Activated CD4-positive, alpha-beta T cell treated with anti-CD3 and anti-CD28 coated beads, Interleukin-2, Interleukin-6, amounts not matched to agents 100 ng/mL and 50 ng/mL, durations not matched to agents 16 hours and 8 hours (primary cell): ENCODE results near the gene KLHL5.

Source experiments
- DNase-seq: peaks from one replicate; pipeline ENCODE4 v3.0.0-alpha.2; 2020

The KLHL5 gene

DNA sequence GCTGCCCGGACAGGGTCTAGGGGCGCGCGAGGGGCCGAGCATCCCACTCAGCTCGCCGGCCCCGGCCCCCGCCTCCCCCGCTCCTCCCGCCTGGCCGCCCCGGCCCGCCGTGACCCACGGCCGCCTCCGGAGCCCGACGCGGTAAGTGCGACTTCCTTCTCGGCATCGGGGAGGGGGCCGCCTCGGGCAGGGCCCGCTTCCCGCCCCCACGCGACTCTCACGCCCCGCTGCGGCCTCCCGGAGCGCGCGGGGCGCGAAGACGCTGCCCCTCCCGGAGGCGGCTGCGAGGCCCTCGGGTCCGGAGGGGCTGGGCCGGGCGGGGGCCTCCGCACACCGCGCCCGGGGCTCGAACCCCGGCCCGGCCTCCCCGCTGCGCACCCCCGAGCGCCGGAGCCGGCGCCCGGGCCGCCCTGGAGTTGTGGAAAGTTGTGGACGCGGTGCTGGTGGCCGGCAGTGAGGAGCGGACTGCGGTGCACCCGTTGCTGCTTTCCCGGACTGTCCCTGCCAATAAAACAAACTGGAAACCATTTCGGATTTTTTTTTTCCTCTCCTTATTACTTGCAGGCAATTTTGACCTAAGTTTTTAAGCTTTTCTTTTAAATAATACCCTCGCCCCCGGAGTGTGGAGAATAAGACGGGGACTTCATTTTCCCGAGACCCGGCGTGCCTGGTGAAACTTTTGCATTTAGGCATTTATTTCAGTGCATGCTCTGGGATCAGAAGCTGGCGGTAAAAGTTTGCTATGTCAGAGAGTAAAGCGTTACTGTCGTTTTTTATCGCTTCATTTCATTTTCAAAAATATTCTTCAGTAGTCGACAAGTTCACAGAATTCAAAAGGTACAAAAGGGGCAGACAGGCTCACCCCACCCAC, 16.8 kb upstream of the KLHL5 start:
- DNase-seq: no peak

DNA sequence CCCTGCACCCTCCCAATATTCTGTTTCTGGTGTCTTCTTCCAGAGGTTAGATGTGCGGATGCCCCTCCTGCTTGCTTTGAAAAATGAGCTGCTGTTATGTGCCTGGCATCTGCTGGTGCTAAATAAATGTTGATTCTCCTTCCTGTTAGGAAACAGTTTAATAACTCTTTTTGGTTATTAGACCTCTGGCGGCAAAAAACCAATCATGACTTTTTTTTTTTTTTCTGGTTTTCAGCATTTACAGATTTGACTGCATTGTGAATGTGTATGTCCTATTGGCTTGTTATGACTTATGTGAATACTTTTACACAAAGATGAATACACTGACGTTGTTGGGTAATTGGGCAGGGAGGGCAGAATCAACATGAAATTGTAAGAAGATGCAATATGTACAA, 16.2 kb upstream of the KLHL5 start:
- DNase-seq: peak; percentile 50

DNA sequence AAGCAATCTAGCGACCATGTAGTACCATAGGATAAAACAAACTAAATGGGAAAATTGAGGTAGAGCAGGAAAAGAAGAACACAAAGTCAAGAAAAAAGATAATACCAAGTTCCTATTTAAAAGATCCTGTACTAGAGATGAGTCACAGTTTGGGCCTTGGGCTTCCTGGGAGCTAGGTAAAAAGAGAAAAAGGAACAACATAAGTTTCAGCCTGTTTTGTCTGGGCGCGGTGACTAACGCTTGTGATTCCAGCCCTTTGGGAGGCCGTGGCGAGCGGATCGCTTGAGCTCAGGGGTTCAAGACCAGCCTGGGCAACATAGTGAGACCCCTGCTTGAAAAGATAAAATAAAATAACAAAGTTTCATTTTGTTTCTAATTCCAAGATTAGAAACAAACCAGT, 15.8 kb upstream of the KLHL5 start:
- DNase-seq: peak; percentile 26

DNA sequence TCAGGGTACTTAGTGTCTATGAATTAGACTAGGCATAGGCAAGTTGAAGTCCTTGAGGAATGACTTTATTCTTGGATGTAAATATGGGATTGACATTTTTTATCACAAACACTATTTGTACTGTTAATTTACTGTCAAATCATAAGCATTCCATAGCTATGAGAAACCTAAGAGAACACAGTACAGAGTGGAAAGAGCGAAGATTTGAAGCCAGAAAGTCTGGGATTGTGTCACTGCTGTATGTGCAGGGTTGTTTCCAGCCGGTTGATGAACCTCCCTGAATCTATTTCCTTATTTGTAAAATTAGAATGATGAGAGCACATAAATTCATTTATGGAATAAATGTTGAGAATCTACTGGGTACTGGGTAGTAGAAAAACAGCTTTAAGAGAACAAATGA, 14.4 kb upstream of the KLHL5 start:
- DNase-seq: no peak

DNA sequence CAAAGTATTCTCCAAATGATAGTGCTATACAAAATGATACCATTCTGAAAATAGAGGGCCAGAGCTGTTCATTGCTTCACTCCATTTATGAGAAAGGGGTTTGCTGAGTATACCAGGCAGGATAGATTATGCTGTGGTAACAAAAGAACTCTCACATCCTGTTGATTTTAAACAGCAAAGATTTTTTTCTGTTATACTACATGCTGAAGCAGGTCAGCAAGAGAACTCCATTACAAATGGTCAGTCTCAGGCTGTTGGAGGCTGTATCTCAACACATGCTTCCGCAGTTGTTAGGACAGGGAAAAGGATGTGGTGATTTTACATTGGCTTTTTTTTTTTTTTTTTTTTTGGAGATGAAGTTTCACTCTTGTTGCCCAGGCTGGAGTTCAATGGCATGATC, 13.7 kb upstream of the KLHL5 start:
- peak; percentile 53 for DNase-seq

DNA sequence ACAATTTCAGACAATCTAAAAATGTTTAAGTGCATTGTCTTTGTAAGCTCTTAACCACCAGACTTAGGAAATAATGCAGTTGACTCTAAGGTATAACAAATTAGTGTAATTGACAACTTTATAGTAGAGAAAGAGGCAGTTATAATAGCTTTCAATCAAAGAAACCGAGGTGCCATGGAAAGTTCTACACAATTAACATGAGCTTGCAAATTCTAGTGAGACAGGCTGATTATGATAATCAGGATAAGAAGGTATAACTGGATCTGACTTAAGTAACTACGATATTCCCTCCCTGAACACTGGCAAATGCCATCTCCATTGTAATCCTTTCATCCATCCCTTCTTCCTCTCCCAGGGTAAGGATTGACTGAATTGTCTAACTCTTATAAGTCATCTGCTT, 11.4 kb upstream of the KLHL5 start:
- no peak for DNase-seq

DNA sequence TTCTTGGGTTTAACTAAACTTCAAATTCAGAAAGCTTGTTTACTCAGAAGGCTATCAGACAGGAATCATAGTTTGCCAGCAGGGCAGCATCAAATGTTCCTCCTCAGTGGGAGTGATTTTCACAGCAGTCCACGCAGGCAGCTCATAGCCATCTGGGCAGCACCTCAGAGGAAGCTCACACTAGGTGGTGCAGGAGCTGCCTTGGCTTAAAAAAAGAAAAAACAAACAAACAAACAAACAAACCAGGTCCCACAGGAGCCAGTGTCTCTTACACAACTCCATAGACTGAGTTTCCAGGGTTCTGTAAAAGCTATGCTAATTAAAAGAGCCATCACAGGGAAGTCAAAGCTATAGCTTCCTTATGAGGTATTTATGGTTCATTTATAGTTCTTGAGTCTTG, 10.5 kb upstream of the KLHL5 start:
- DNase-seq: no peak

DNA sequence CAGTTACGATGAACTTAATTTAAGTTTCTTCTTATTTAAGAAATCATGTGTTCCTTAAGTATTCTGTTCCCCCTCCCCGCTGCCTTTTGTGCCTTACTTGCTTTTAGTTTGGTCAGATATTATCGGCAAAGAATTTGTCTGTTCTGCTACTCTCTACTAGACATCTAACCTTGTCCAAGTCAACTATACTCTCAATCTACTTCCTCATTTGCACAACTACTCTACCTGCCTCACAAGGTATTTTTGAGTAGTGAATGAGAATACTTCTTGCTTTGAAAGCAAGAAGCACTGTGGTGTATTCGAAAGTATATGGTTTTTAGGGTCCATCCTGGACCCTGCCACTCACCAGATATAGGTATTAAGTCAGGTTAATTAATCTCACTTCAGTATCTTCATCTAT, 8.0 kb upstream of the KLHL5 start:
- DNase-seq: no peak

DNA sequence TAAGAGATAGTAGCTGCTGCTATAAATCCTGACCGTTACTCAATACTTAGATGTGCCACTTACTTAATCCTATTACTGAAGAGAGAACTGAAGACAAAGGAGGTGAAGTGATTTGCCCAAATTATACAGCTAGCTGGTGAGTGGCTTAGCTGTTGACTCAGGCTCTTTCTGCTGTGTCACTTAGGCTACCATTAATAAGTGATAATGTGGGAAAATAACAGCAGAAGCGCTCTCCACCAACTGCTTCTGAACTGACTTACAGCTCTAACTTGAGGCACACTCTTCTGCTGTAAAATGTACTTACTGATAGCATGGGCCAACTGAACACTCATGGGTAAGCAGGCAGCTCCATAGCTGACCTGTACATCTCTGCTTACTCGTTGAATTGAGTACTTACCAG, 7.5 kb upstream of the KLHL5 start:
- DNase-seq: no peak

DNA sequence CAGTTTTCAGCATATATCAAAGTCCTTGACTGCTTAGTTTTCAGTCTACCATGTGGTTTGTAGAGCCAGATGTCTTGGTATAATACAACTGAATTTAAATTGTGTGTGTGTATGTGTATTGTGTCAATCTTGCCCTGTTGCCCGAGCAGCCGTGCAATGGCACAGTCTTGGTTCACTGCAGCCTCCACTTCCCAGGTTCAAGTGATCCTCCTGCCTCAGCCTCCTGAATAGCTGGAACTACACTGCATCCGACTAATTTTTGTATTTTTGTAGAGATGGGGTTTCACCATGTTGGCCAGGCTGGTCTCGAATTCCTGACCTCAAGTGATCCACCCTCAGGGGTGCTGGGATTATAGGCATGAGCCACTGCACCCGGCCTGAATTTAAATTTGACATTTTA, 6.0 kb upstream of the KLHL5 start:
- DNase-seq: no peak

DNA sequence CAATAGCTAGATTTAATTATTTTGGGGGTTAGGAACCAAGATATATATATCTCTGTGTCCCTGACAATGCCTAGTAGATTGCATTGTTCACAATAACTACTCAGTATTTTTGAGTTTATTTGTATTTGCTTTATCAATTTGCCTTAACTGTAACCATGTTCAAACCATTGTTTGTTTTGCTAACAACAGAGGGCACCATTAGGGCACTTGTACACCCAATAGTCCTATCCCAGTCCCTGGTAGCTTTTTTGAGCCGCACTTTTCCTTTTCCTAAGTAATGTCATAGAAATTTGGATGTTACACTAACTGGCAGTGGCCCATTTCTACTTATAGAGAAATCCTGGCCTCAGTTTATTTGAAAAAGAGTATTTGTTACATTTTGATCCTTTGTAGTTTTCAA, 575 bp upstream of the KLHL5 start:
- no peak for DNase-seq

DNA sequence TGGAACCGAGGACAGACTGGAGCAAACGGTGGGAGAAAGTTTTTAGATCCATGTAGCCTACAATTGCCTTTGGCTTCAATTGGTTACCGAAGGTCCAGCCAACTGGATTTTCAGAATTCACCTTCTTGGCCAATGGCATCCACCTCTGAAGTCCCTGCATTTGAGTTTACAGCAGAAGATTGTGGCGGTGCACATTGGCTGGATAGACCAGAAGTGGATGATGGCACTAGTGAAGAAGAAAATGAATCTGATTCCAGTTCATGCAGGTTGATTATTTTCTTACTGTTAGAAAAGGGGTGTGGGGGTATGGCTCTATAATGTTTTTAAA, 702 bp downstream of the KLHL5 start:
- no peak for DNase-seq

DNA sequence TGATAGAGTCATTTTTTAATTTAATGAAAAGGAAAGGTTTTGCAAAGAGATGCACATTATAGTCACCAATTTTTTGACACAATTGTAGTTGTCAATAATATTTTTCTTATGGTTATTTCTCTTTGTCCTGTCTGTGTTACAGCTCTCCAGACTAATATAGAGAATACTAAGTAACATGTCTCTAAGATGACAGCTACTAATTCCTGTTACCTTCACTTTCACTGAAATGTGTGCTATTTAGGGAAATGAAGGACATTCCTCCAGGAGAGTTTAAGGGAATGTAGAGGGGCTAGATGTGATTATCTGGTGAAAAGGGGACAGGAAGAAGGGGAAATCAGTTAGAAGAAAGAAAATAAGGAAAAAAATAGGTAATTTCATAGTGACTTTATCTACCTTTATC, 1.4 kb downstream of the KLHL5 start:
- no peak for DNase-seq

DNA sequence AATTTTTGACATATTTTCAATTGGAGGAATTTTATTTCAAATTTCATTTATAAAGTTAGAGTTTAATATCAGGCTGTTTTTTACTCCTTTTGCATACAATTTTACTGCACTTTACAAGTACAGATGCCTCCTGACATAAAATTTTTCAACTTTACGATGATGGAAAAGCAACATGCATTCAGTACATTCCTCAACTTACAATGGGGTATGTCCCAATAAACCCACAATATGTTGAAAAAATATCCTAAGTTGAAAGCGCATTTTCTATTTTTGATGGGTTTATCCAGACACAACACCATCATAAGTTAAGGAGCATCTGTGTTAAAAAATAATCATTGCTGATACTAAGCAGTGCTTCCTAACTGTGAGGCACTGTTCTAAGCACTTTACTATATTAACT, 4.3 kb downstream of the KLHL5 start:
- no peak for DNase-seq

DNA sequence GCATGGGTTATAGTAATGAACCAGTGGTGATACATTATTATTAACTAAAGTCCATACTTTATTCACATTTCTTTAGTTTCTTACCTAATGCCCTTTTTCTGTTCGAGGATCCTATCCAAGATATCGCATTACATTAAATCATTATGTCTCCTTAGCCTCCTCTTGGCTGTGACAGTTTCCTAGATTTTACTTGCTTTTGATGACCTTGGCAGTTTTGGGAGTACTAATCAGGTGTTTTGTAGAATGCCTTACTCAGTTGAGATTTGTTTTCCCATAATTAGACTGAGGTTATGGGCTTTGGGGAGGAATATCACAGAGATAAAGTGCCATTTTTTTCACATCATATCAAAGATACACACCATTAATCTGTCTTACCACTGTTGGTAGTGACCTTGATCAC, 5.0 kb downstream of the KLHL5 start:
- no peak for DNase-seq

DNA sequence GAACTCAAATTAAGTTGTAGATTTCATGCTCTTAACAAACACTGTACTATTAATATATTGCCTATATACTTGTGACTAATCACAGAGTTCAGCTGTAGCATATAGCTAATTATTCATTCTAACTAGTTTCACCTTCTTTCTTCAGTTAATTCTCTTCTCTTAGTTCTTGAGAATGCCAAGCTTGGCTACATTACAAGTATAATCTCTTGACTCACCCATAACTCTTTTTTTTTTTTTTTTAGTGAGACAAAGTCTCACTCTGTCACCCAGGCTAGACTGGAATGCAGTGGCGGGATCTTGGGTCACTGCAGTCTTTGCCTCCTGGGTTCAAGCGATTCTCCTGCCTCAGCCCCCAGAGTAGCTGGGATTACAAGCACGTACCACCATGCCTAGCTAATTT, 5.4 kb downstream of the KLHL5 start:
- no peak for DNase-seq

DNA sequence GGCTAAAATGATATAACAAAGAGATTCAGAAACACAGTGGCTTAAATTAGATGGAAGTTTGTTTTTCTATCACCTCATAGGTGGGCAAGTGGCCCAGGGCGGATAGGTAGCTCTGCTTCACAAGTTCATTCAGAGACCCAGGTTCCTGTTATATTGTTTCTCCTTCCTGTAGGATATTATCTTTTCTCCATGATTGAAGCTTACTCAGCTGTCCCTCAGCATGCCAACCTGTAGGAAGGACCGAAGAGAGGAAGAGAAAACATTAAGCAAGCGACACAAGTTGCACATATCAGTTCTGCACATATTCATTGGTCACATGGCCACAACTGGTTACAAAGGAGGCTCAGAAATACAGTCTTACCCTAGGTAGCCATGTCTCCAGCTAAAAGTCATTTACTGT, 6.9 kb downstream of the KLHL5 start:
- no peak for DNase-seq

DNA sequence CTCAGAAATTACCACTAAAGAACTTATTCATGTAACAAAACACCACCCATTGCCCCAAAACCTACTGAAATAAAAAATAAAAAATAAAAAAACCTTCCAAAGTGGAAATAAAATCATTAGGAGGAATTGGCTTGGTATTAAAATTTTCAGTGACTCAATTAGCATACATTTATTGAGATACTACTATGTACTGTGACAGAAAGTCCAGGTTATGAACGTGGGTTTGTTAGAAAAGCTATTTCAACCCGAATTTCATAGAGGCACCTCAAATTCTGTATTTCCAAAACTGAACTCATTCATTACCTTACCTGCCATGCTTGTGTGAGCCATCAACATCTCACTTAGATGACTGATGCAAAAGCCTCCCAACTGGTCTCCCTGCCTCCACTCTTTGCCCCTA, 16.8 kb downstream of the KLHL5 start:
- no peak for DNase-seq

DNA sequence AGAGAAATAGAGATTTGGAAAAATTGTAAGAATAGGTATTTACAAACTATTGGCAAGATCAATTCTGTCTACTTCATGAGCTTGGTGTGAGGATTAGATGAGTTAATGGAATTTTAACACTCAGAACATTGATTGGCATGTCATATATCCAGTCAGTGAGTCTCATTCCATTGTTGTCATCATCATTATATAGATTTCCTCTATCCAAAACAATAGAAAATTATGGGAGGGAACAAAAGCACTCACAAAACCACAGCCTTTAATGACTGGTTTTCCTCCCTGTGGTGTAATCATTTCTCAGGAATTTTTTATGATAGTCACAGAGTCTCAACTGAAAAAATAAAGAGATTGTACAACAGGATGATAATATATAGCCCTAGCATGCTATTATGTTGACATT, 21.1 kb downstream of the KLHL5 start:
- no peak for DNase-seq

DNA sequence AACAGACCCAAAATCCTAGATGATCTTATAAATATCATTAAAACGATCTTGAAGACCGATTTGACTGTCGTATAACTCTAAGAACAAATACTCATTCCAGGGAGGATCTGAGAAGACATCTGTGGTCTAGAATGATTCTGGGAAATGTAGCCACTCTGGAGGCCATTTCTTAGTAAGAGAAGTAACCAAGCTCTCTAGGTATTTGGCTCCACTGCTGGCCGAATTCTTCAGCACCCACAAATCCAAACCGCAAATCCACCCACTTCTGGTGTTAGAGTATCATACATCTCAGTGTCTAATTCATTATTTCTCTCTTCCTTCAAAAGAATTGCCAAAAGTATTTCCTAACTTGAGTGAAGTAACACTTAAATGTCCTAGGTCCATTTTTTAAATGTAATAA, 23.9 kb downstream of the KLHL5 start:
- peak; percentile 9 for DNase-seq

DNA sequence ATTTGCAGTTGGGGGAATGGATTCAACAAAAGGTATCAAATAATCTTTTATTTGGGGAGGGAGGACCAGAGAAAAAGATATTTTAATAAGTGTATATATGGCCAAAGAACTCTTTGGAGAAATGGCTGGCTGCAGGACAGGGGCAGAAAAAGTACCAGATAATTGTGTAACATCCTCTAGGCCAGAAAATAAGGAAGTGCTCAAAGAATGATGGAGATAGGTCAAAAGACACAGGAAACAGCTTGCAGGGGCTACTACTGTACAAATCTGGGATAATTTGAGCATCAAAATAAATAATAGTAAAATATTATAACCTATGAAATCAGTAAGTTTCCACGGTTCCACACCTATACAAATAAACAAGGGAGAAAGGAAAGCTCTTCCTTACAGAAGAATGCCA, 34.8 kb downstream of the KLHL5 start:
- DNase-seq: no peak

DNA sequence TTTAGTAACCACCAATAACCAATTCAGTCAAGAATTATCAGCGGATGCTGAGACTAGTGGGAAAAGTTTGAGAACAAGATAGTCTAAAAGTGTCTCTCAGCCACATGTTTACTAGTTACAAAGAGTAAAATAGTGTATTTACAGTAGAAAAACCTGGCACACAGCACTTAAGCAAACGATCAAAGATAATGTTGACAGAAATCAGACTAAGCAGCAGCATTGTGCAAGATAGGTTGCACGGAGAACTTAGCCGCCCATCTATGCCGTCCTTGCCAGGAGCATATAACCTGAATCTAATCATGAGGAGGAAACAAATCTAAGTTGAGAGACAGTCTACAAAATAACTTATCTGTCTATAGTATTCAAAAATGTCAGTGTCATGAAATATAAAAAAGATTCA, 35.3 kb downstream of the KLHL5 start:
- no peak for DNase-seq

DNA sequence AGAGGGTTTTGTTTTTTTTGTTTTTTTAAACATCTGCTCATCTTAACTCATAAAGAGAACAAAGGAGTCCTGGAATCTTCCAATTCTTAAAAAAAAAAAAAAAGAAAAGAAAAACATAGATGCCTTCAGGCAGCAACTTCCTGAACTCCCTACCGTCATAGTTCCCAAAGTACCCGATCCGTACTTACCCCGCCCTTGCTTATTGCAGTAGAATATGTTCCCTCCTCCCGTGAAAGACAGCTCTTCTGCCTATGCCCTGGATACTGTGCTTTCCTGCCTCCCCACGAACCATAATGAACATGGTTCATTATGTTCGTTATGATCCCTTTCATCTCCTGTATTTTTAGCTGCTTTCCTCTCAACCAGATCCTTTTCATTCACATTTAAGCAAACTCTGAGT, 40.3 kb downstream of the KLHL5 start:
- DNase-seq: no peak

DNA sequence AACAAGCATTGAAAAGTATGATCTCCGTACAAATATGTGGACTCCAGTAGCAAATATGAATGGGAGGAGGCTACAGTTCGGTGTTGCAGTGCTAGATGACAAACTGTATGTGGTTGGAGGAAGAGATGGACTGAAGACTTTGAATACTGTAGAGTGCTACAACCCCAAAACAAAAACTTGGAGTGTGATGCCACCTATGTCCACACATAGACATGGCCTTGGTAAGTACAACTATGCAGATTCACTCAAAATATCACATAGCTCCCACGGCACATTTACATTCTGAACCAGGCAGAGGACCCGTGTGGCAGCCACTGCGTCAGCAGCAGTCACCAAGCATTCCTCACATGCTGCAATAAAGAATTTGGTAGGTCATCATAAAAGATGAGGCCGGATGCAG, 41.3 kb downstream of the KLHL5 start:
- no peak for DNase-seq

DNA sequence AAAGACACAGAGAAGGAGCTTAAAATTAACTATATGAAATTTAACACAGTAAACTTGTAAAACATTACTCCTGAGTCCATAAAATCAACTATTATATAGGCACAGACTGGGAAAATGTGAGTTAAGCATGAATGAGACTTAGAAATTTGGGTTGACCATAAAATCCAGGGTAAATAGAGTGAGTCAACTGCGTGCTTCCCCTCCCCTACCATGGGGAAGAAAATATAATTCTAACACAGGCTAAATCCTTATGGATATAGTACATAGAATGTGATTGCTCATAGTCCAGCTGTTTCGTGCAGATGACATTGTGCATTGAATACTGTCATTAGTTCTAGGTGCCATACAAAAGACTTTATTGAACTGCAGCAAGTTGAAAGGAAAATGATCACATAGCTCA, 42.2 kb downstream of the KLHL5 start:
- no peak for DNase-seq

DNA sequence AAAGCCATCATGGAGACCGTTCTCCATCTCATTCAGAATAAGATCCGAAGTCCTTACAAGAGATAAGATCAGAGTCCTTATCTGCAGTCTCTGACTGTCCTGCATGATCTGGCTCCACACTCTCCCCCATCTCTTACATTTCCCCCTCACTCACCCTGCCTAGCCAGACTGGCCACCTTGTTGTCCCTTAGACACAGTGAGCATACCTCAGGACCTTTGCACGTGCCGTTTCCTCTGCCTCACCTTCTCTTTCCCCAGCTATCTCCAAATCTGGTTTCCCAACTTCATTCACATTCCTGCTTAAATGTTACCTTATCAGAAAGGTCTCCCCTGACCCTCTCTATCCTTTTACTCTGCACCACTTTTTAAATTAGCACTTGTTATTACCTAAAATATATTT, 44.0 kb downstream of the KLHL5 start:
- no peak for DNase-seq
